Measurements from ENCODE around the gene TPP1.

The TPP1 gene

DNA sequence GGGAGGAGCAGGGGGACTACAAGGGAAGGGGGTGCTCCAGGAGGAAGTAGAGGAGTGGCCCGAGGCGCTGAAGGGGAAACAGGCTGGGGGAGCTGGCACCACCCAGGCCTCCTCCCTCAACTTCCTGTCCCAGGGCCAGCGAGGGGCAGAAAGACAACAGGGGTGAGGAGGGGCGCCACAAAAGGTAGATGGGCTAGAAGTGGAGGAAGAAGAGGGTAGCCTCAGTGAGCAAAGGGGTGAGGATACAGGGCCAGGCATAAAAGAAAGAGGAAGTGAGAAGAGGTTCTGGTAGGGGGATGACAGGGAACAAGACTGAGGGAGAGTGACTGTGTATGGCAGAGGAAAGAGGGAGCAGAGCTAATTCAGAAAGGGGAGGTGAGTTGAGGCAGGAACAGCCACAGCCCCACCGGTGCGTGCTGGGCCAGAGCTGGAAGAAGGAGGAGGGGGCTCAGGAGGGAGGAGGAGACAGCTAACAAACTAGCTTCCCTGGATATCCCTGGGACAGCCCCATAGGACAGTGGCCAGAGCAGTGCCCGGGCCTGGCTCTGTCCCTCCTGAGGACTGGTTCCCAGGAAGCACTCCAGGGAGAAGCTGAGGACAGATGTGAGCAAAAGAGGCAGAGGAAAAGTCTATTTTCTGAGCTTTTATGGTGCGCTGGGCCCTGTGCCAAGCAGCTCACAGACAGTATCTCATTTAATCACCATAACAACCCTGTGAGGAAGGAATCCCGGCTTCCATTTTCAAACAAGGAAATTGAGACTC is 27.9 kb upstream of the TPP1 start:
- peak; percentile 67 for DNase-seq

DNA sequence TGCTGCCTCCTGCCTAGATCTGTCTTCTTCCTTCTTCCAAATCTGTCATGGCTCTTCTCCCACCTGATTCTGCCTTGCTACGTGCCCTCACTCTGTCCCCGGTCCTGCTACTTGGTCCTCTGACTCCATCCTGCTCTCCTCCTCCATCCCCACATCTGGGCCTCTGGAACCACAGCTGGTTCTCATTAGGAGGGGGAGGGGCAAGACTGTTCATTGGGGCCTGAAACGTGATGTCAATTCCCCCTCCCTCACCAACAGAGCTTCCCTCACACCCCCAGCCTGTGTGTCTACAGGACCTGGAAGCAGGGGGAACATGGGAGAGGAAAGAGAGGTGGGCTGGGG is 27.3 kb upstream of the TPP1 start:
- DNase-seq, result peak; percentile 67

- no peak for DNase-seq
These were observed 26.8 kb upstream of the TPP1 start for GRCh38 chr11:6646071-6646470.

GRCh38 chr11:6642957-6643356 is 23.7 kb upstream of the TPP1 start:
- DNase-seq, result no peak

- no peak for DNase-seq
These were observed 21.9 kb upstream of the TPP1 start for GRCh38 chr11:6640985-6641701.

DNA sequence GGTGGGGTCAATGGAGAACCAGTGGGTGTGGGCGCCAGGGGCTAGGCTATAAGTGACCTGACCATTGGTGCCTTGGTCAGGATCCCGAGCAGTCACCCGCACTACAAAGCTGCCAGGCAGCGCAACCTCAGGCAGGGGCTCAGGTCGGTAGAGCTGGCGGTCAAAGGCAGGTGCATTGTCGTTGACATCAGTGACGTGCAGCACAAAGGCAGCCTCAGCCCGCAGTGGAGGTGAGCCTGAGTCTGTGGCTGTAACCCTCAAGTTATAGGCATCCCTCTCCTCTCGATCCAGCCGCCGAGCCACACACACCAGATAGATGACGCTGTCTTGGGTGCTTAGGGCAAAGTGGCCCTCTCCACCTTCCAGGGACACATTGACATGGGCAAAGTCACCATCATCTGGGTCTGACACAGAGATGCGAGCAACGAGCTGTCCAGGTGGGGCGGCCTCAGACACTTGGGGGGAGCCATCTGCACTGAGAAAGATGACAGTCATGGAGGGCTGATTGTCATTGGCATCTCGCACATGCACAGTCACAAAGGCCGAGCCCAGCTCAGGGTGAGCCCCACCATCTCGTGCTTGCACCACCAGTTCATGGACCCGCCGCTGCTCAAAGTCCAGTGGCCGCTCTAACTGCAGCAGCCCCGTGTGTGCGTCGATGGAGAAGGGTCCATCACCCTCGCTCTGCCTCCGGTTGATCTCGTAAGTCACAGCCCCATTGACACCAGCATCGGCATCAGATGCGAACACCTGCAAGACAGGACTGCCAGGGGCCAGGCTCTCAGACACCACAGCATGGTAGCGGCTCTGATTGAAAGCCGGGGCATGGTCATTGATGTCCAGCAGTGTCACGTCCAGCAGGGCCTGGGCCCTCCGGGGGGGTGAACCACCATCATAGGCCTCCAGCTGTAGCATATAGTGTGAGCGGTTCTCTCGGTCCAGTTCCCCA is 21.1 kb upstream of the TPP1 start:
- DNase-seq, result no peak

DNA sequence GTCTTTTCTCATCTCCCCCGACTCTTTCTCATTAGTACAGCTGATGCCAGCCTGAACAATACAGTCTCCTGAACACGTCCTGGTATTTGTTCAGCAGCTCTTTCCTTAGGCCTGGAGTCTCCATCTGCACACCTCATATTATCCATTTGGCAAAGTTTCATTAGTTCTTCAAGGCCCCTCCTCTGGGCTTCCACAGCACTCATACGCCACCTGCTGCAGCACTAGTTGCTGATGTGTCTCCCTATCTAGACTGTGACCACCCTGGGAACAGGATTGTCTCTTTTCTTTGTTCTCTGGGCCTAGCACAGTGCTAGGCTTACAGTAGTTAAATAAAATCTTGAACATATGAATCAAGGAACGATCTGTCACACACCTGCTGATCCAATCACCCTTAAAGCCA is 19.2 kb upstream of the TPP1 start:
- DNase-seq, result no peak

DNA sequence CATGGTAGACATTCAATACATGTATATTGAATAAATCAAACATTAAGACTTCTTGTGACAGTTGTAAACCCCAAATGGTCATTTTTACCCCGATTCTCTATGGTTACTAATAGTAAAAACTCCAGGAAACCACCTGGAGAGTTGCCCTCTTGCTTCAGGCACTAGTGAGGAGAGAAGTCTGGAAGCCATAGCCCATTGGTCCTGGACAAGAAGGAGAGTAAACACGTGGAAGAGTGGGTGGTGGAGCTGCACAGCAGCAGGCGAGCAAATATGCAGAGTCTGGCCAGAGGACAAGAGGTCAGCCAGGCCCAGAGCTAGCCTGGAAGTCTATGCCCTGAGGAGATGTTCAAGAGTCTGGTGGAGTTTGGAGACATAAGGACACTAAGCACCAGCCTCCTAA is 18.6 kb upstream of the TPP1 start:
- DNase-seq, result no peak

DNA sequence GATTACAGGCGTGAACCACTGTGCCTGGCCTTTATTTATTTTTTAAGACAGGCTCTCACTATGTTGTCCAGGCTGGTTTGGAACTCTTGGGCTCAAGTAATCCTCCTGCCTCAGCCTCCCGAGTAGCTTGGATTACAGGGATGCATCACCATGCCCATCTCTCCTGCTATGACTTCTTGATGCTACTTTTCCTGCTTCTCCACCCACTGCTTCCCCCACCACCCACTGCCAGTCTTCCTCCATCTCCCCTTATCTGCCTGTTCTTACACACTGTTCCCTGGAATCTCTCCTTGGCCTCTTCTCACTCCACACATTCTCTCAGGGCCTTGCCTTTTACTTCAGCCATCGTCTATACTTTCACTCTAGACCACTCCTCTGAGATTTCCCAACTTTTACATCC is 17.3 kb upstream of the TPP1 start:
- no peak for DNase-seq

DNA sequence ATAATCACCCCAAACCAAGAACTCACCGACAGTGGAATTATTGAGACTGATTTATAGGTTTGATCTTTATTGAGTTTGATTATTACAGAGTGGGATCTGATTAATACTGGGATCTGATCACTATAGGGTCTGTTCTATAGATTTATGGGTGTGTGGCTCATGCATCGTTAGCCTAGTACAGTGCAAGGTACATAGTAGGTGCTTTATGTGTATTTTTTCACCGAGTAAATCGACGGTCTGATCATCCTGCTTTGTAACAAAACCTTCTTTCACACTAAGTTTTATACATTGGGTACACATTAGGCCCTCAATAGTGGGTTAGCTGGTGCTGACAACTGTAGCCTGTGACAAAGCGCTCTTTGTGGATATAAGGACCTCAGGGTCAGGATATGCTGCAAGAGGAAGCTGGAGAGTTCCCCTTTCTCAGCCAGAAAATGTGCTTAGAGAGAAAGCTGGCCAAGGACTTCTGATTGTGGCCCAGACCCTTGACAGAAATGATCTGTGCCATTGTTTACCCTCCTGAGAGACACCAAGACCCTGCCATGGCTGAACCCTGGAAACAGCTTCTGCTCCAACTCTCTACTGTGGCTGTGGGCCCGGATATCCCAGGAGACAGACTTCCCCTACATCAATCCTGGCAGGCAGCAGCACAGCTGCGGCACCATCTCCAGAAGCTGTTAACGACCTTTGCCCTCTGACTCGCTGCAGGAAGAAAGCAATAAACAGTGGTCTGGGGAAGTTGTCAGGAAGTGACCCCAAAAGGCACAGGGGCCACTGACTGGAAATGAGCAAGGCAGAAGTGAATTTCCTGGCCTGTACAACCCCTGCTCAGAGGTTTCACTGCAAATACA is 16.1 kb upstream of the TPP1 start:
- peak; percentile 68 for DNase-seq

- DNase-seq, result no peak
These were observed 15.3 kb upstream of the TPP1 start for GRCh38 chr11:6634534-6634933.

GRCh38 chr11:6633422-6634408 is 14.5 kb upstream of the TPP1 start:
- no peak for DNase-seq

GRCh38 chr11:6632116-6633073 is 13.2 kb upstream of the TPP1 start:
- no peak for DNase-seq

DNA sequence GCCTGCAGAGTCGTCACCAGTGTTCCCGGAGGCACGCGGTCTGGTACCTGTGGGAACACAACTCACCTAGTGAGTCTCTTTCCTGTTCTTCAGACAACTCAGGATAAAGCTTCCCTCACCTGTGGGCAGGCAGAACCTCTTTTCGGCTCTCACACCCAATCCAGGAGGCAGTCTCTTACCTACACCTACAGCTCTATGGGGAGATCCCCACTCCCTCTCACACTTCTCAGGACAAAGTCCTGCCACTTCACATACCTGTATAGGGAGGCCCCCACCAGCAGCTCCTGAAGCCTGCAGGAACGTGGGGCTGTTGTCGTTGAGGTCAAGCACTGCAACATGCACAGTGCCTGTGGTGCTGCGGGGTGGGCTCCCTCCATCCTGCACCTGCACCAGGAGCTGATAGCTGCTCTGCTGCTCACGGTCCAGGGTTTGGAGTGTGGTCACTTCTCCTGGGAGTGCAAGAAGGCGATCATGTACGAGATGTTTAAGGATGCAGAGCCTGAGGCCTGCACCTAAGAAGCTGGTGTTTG is 12.2 kb upstream of the TPP1 start:
- DNase-seq, result no peak

- DNase-seq, result no peak
These were observed 11.5 kb upstream of the TPP1 start for GRCh38 chr11:6630632-6631291.

DNA sequence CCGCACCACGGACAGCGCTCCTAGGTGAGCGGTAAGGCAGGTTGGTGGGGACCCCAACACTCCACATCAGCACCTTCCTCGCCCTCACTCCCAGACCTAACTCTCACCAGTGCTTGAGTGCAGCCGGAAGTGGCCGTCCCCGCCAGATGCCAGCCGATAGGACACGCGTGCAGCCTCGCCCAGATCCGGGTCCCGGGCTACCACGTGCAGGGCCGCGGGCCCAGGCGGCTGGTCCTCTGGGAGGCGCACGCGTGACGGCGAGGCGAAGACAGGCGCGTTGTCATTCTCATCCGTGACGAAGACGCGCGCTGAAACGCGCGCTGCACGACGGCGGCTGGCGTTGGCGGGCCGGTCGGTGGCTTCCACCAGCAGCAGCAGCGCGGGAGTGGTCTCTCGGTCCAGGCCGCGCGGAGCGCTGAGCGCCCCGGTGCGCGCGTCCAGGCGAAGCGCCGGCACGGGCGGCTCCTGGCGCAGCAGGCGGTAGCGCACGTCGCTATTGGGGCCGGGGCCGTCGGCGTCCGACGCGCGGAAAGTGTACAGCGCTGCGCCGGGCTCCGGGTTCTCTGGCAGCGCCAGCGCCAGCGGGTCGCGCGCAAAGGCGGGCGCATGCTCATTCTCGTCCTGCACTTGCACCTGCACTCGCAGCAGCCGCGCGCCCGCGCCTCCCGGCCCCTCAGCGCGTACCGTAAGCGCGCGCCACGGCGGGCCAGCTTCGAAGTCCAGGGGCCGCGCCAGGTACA is 10.8 kb upstream of the TPP1 start:
- no peak for DNase-seq

GRCh38 chr11:6629573-6629891 is 10.3 kb upstream of the TPP1 start:
- DNase-seq, result no peak

- DNase-seq, result no peak
These were observed 9.3 kb upstream of the TPP1 start for GRCh38 chr11:6628526-6628925.

- DNase-seq, result no peak
These were observed 8.6 kb upstream of the TPP1 start for GRCh38 chr11:6627762-6628241.
